ENCODE results near the gene SNX8.
A peak's percentile ranks its signal among the peaks of the same experiment; 100 is the strongest.

SNX8 gene

DNA sequence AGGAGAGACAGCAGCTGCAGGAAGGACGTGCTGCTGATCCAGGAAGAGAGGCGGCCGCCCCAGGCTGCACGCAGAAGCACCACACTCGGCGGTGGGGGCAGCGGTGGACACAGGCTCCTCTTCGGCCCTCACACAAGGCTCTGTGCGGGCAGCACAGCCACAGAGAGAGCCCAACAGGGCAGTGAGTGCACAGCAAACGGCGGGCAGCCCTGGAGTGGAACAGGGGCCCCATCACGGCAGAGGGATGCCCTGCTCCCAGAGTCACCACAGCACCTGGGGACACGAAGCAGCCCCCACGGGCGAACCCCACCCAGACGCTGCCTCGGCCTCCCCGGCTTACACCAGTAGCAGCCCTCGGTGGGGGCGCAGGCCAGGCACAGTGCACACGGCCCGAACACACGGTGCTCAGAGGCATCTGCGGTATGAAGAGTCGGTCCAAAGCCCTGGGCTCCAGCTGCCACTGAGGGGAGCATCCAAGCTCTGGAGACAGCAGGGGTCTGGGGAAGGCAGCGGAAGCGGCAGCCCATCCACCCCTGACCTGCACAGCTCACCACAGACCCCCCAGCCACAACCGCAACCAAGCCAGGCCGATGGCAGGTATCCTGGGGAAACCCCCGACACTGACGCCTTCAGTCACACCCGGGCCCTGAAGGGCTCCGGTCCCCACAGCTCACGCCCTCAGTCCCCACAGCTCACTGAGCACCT, 55.4 kb downstream of the SNX8 start:
- peak overlapping the region; percentile 1 to 58 for H3K27ac Mint-ChIP-seq
- peaks cover 10 to 17% of the 10 kb centered on the region in 2 donors for H3K4me1 Mint-ChIP-seq (ENCODE audit: low read depth in 2 of 2)
- H3K9me3 Mint-ChIP-seq: no peaks in the 10 kb centered on the region
- peaks cover 7% of the 10 kb centered on the region for H3K36me3 Mint-ChIP-seq (ENCODE audit: insufficient read depth)
- ATAC-seq (replicated peaks) (peak; percentile 89), DNase-seq (peak; percentile 30 to 35 (median 32))
- peak overlapping the region; percentile 55 to 59 for H3K4me3 Mint-ChIP-seq
- H3K27me3 Mint-ChIP-seq: no peaks in the 10 kb centered on the region

GRCh38 chr7:2257651-2258050, 56.6 kb downstream of the SNX8 start:
- Mint-ChIP-seq H3K4me1 (ENCODE audit: low read depth in 2 of 2) (peaks cover 14 to 20% of the 10 kb centered on the region in 2 donors), H3K4me3 (no peak overlapping the region), H3K9me3 (no peaks in the 10 kb centered on the region), H3K36me3 (ENCODE audit: insufficient read depth) (peaks cover 7% of the 10 kb centered on the region), H3K27ac (peak overlapping the region; percentile 58 to 81), H3K27me3 (no peaks in the 10 kb centered on the region)
- ATAC-seq (replicated peaks) (no peak), DNase-seq (no peak)

- Mint-ChIP-seq H3K27me3 (no peaks in the 10 kb centered on the region), H3K4me1 (ENCODE audit: low read depth in 2 of 2) (peaks cover 14 to 20% of the 10 kb centered on the region in 2 donors)
- no peak for ATAC-seq (replicated peaks)
Measured at GRCh38 chr7:2257046-2257551, 57.1 kb downstream of the SNX8 start.

GRCh38 chr7:2256306-2257045, 57.8 kb downstream of the SNX8 start:
- peaks cover 3% of the 10 kb centered on the region for H3K36me3 Mint-ChIP-seq (ENCODE audit: insufficient read depth)
- ATAC-seq (replicated peaks): no peak
- no peak for DNase-seq
- H3K9me3 Mint-ChIP-seq: no peaks in the 10 kb centered on the region
- H3K4me3 Mint-ChIP-seq: no peak overlapping the region
- no peak overlapping the region for H3K27ac Mint-ChIP-seq
- H3K27me3 Mint-ChIP-seq: no peaks in the 10 kb centered on the region
- peaks cover 14 to 18% of the 10 kb centered on the region in 2 donors for H3K4me1 Mint-ChIP-seq (ENCODE audit: low read depth in 2 of 2)

More at GRCh38 chr7:2257046-2257551, 57.1 kb downstream of the SNX8 start:
- no peak overlapping the region for H3K4me3 Mint-ChIP-seq
- no peaks in the 10 kb centered on the region for H3K9me3 Mint-ChIP-seq
- H3K36me3 Mint-ChIP-seq (ENCODE audit: insufficient read depth): peaks cover 5% of the 10 kb centered on the region
- DNase-seq: no peak
- H3K27ac Mint-ChIP-seq: no peak overlapping the region

GRCh38 chr7:2255145-2256139, 58.8 kb downstream of the SNX8 start:
- Mint-ChIP-seq H3K4me1 (ENCODE audit: low read depth in 2 of 2) (peaks cover 14 to 18% of the 10 kb centered on the region in 2 donors), H3K9me3 (no peaks in the 10 kb centered on the region), H3K27me3 (no peaks in the 10 kb centered on the region), H3K27ac (no peak overlapping the region), H3K4me3 (peak overlapping the region in 1 of 2 donors; percentile 31), H3K36me3 (ENCODE audit: insufficient read depth) (peaks cover 6% of the 10 kb centered on the region)
- ATAC-seq (replicated peaks) (no peak), DNase-seq (no peak)

- DNase-seq: no peak
- no peak for ATAC-seq (replicated peaks)
- Mint-ChIP-seq H3K27me3 (no peaks in the 10 kb centered on the region), H3K36me3 (ENCODE audit: insufficient read depth) (peaks cover 10% of the 10 kb centered on the region), H3K9me3 (no peaks in the 10 kb centered on the region), H3K4me3 (no peak overlapping the region), H3K4me1 (ENCODE audit: low read depth in 2 of 2) (peaks cover 14 to 20% of the 10 kb centered on the region in 2 donors), H3K27ac (peak overlapping the region in 1 of 2 donors; percentile 78)
Measured at GRCh38 chr7:2254429-2255144, 59.7 kb downstream of the SNX8 start.

GRCh38 chr7:2253525-2254244, 60.6 kb downstream of the SNX8 start:
- Mint-ChIP-seq H3K9me3 (no peaks in the 10 kb centered on the region), H3K27me3 (no peaks in the 10 kb centered on the region), H3K36me3 (ENCODE audit: insufficient read depth) (peaks cover 15% of the 10 kb centered on the region), H3K4me1 (ENCODE audit: low read depth in 2 of 2) (peaks cover 11 to 17% of the 10 kb centered on the region in 2 donors), H3K27ac (peak overlapping the region; percentile 78 to 84), H3K4me3 (no peak overlapping the region)
- ATAC-seq (replicated peaks): no peak
- DNase-seq: no peak

DNA sequence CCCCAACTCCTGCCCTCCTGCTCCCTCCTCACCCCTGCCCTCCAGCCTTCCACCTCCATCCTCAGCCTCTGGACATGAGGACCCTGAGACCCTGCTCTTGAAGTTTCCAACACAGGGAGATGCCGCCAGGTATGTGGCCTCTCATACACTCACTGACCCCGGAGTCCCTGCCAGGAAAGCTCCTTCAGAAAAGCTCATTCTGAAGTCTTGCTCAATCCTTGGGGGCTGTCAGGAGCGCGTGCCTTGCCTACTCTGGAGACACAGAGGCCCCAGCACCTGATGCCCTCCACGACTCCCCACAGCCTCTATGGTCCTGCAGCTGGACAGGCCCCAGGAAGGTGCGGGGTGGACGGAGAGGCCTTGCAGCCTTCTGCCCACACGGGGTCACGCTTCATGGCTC, 61.2 kb downstream of the SNX8 start:
- Mint-ChIP-seq H3K4me1 (ENCODE audit: low read depth in 2 of 2) (peaks cover 15 to 22% of the 10 kb centered on the region in 2 donors), H3K4me3 (no peak overlapping the region), H3K27me3 (no peaks in the 10 kb centered on the region), H3K27ac (peak overlapping the region in 1 of 2 donors; percentile 84), H3K9me3 (no peaks in the 10 kb centered on the region), H3K36me3 (ENCODE audit: insufficient read depth) (peaks cover 15% of the 10 kb centered on the region)
- ATAC-seq (replicated peaks): no peak
- no peak for DNase-seq

DNA sequence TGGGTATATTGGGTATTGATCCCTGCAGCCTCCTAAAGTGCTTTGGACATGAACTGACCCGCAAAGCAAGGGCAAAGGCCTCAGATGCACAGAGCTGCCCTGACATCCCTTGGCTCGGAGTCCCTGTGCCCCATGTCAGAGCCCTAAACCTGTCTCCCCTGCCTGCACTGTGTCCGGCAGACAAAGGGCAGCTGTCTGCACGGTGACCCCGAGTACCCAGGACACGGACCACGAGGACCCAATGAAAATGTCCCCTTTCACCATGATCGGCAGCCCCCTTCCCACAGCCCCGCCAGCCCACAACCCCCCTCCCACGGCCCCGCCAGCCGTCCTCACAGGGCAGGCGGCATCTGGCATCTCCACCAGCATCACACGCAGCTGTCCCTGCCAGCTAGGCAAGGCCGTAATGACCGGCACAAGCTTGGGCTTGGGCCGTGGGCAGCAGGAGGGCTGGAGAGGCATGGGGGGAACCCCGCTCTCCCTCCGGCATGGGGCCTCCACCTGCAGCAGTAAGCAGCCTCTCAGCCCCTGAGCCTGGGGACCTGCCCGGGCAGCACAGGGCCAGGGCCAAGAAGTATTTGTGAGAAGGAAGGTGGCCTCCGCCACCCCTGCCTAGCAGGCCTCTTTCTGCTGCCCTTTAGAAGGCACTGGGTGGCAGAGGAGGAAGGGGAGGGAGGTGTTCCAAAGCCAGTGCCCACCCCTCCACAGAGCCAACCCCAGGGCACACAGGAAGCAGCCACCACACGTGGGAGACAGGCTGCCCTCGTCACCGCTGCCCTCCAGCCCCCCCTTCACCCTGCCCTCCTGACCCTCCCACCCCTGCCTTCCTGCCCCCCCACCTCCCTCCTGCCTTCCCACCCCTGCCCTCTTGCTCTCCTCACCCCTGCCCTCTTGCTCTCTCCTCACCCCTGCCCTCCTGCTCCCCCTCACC, 62.1 kb downstream of the SNX8 start:
- H3K4me1 Mint-ChIP-seq (ENCODE audit: low read depth in 2 of 2): peaks cover 16 to 24% of the 10 kb centered on the region in 2 donors
- H3K4me3 Mint-ChIP-seq: no peak overlapping the region
- H3K27me3 Mint-ChIP-seq: no peaks in the 10 kb centered on the region
- DNase-seq: no peak
- no peaks in the 10 kb centered on the region for H3K9me3 Mint-ChIP-seq
- peaks cover 12% of the 10 kb centered on the region for H3K36me3 Mint-ChIP-seq (ENCODE audit: insufficient read depth)
- peak; percentile 84 for ATAC-seq (replicated peaks)
- peak overlapping the region in 1 of 2 donors; percentile 84 for H3K27ac Mint-ChIP-seq

GRCh38 chr7:2251381-2251780, 62.9 kb downstream of the SNX8 start:
- Mint-ChIP-seq H3K36me3 (ENCODE audit: insufficient read depth) (peaks cover 12% of the 10 kb centered on the region), H3K4me1 (ENCODE audit: low read depth in 2 of 2) (peaks cover 16 to 24% of the 10 kb centered on the region in 2 donors), H3K27me3 (no peaks in the 10 kb centered on the region), H3K9me3 (no peaks in the 10 kb centered on the region), H3K4me3 (no peak overlapping the region), H3K27ac (no peak overlapping the region)
- no peak for DNase-seq
- no peak for ATAC-seq (replicated peaks)

GRCh38 chr7:2249744-2250323, 64.4 kb downstream of the SNX8 start:
- Mint-ChIP-seq H3K4me3 (no peak overlapping the region), H3K27ac (no peak overlapping the region), H3K9me3 (no peaks in the 10 kb centered on the region), H3K4me1 (ENCODE audit: low read depth in 2 of 2) (peaks cover 13 to 20% of the 10 kb centered on the region in 2 donors), H3K36me3 (ENCODE audit: insufficient read depth) (peaks cover 14% of the 10 kb centered on the region), H3K27me3 (no peaks in the 10 kb centered on the region)
- ATAC-seq (replicated peaks) (no peak), DNase-seq (no peak)

Data from effector memory CD8-positive, alpha-beta T cell (primary cell).